ENCODE results near the gene HGFAC.
A peak's percentile ranks its signal among the peaks of the same experiment; 100 is the strongest.

Gene HGFAC

DNA sequence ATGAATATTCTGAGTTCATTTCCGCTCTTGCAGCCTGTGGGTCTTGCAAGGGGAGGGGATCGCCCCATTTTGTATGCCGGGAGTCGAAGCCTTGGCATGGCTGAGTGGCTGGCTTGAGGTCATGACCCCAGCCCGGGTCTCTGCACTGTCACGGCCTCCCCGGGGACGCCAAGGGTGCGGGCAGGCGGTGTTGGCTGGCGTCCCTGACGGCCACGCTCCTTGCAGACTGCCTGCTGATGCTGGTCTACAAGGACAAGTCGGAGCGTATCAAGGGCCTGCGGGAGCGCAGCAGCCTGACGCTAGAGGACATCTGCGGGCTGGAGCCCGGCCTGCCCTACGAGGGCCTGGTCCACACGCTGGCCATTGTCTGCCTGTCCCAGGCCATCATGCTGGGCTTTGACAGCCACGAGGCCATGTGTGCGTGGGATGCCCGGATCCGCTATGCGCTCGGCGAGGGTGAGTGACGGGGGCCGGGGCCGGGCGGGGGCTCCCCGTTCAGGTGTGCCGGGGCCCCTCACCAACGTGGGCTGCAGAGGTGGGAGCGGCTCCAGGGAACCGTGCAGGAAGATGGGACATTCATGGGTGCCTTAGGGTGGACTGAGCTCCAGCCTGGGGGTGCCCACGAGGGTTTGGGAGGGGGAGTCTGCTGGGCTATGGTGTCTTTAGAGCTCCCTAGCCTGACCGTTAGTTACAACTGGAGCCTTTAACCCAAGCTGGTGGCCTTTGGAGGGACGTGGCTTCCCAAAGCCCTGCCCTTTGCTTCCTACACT lies 31.6 kb downstream of the HGFAC start:
- no peak for DNase-seq (ENCODE audit: low read depth in 2 of 2)

DNA sequence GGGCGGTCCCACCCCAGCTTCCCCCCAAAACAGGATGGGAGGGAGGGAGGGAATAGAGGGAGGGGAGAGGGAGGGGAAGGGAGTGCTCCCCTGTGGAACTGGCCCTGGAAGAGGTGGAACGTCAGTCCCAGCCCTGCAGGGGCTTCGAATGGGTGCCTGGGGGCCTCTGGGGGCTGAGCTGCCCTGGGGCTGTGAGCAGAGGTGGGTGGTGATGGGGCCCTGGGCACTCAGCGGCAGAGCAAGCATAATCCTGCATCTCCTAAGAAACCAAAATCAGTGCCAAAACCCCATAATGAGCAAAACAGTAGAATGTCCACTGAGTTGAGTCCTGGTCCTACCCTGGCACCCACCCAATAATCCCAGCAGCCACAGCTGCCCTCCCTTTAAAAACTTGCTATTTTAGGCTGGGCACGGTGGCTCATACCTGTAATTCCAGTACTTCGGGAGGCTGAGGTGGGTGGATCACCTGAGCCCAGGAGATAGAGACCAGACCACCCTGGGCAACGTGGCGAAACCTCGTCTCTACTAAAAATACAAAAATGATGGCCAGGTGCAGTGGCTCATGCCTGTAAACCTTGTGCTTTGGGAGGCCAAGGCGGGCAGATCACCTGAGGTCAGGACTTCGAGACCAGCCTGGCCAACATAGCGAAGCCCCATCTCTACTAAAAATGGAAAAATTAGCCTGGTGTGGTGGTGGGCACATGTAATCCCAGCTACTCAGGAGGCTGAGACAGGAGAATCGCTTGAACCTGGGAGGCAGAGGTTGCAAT lies 32.4 kb downstream of the HGFAC start:
- DNase-seq (ENCODE audit: low read depth in 2 of 2): no peak

- no peak for DNase-seq (ENCODE audit: low read depth in 2 of 2)
Measured at GRCh38 chr4:3475041-3475712, 33.4 kb downstream of the HGFAC start.

DNA sequence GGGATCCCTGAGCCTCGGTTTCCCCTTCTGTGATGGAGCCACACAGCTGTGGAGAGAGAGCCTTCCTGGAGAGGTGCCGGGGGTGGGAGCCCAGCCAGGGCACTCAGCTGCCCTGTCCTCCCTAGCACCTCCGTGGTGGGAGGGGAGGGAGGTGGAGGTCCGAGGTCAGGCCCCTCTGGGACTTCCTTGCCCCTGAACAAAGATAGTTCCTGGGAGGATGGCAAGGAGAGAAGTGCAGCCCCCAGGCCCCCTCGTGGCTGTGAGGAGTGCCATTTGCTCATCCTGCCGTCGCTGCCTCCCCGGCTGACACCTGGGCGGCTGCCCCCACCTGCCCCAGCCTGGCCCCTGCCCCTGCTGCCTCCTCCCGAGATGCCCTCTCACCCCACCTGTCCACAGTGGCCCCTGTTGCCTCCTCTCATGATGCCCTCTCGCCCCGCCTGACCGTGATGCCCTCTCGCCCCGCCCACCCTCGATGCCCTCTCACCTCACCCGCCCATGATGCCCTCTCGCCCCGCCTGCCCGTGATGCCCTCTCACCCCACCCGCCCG lies 34.0 kb downstream of the HGFAC start:
- DNase-seq (ENCODE audit: low read depth in 2 of 2): no peak

- DNase-seq (ENCODE audit: low read depth in 2 of 2): no peak
Measured at GRCh38 chr4:3476341-3476747, 34.6 kb downstream of the HGFAC start.

- no peak for DNase-seq (ENCODE audit: low read depth in 2 of 2)
Measured at GRCh38 chr4:3476936-3477749, 35.4 kb downstream of the HGFAC start.

- no peak for DNase-seq (ENCODE audit: low read depth in 2 of 2)
Measured at GRCh38 chr4:3477750-3478430, 36.1 kb downstream of the HGFAC start.

DNA sequence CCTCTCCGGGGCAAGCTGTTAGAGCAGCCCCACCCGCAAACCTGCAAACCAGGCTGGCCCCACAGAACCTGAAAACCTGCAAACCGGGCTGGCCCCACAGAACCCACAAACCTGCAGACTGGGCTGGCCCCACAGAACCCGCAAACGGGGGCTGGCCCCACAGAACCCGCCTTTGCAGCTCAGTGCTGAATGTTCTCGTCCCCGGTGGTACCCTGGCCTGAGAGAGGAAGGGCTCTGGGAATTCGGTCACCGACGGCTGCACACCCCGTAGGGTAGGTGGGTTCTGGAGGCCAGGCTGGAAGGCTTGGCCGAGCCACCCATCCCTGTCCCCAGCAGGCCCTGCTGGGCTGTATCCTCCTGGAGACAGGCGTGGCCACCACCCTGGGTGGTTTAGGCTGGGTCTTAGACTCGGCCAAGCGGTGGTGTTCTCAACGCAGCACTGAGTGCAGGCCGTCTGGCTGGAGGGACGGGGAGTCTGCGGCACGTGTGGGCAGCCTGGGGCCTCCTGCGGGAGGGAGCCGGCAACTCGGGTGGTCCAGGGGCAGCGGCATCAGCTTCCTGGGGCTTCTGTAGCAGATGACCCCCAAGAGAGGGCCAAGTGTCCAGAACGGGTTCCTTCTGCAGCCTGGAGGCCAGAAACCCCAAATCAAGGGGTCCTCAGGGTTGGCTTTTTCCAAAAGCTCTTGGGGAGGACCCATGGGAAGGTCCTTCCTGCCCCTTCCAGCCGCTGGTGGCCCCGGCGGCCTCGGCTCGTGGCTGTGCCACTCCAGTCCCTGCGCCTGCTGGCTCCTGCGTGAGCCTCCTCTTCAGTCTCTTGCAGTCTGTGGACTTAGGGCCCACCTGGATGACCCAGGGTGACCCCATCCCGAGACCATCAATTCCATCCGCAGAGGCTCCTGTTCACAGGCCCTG lies 36.9 kb downstream of the HGFAC start:
- DNase-seq (ENCODE audit: low read depth in 2 of 2): no peak

DNA sequence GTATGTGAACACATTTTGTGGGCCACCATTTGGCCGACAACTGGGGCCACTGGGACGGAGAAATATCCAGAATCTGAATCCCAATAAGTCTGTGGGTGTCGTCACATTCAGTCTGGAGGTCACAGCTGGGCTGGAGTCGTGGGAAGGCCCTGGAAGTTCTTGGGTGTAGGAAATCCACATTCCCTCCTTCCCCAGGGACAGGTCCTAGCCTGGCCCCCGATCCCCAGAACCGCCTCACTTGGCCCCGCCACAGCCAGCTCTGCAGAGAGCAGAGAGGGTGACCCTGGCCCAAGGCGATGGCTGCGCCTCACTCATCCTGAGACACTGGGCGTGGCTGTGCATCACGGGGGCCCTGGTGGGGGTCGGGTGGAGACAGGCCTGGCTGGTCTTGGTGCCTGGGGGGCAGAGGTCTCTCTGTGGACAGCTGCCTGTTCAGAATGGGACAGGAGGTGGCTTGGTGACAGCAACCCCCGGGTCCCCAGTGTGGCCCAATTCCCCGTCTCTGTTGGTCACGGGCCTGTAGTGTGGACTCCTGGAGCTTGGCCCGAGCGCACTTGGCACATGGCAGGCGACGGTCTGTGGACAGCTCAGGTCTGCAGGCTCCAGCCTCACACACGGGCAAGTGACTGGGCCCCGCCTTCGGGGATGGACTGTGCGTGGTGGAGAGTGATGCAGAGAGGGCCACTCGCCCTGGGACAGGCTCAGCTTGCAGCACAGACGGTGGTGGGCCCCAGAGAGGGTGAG lies 37.8 kb downstream of the HGFAC start:
- no peak for DNase-seq (ENCODE audit: low read depth in 2 of 2)

GRCh38 chr4:3480528-3481112 lies 38.9 kb downstream of the HGFAC start:
- DNase-seq (ENCODE audit: low read depth in 2 of 2): peak; percentile 18 to 34

- DNase-seq (ENCODE audit: low read depth in 2 of 2): no peak
Measured at GRCh38 chr4:3481113-3481531, 39.4 kb downstream of the HGFAC start.

DNA sequence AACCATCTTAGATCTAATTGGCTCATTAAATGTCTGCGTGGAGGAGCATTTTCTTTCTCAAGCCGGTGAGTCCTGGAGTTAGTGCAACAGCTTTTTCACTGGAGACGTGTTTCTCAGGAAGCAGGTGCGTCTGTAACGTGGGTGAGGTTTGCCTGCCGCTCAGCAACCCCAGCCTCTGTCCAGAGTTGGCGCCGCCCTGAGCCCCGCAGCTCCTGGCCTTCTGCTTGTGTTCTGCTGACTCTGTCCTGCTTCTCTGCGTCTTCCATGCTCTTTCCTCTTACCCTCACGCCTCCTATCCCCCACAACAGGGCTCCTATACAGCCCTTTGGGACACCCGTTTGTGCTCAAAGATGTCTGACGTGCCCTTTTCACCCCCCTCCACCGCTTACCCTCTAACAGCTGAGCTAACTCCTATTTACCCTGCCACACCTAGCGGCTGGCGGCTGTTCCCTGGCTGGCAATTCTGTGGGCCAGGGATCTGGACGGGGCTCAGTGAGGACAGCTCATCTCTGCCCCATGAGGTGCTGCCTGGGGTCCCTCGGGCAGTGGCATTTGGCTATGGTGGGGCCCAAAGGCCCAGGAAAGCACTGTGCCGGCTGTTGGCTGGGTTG lies 40.1 kb downstream of the HGFAC start:
- DNase-seq (ENCODE audit: low read depth in 2 of 2): no peak

- DNase-seq (ENCODE audit: low read depth in 2 of 2): no peak
Measured at GRCh38 chr4:3482707-3483106, 40.9 kb downstream of the HGFAC start.

- DNase-seq (ENCODE audit: low read depth in 2 of 2): no peak
Measured at GRCh38 chr4:3483471-3483921, 41.7 kb downstream of the HGFAC start.

DNA sequence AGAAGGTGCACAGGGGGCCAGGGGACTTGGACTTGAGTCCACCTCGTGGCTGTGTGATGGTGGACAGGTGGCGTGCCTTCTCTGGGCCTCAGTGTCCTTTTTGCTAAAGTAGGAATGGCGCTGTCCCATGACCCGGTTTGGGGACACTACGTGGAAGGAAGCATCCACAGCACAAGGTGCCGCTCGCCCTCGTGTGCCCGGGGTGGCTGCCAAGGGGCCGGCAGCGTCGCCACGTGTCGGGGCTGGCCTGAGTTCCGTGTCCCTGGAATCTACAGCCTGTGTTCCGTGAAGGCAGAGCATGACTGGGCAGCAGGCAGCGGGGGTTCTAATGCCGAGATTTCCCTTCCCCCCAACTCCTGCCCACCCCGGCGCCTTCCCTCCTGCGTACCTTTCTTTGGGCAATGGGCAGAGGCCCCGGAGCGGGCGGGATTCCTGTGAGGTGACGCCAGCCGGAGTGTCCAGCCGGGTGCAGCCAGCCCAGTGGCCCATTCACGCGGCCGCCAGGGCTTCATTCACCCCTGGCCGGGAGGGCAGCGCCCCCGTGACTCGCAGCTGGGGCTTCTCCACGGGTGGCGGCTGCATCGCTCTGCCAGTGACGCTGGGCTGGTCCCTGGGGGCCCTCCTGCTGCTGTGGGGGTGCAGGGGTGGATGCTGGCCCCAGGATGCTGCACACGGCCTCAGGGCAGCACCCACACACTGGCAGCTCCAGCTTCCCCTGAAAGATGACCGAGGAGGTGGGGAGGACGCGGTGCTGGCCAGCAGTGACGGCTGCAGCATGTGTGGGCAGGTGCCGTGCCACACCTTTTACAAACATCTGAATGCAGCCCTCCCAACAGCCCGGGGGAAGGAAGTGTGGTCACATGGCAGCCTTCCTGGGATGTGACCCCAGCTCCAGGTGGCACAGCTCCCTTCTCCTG lies 42.5 kb downstream of the HGFAC start:
- no peak for DNase-seq (ENCODE audit: low read depth in 2 of 2)

DNA sequence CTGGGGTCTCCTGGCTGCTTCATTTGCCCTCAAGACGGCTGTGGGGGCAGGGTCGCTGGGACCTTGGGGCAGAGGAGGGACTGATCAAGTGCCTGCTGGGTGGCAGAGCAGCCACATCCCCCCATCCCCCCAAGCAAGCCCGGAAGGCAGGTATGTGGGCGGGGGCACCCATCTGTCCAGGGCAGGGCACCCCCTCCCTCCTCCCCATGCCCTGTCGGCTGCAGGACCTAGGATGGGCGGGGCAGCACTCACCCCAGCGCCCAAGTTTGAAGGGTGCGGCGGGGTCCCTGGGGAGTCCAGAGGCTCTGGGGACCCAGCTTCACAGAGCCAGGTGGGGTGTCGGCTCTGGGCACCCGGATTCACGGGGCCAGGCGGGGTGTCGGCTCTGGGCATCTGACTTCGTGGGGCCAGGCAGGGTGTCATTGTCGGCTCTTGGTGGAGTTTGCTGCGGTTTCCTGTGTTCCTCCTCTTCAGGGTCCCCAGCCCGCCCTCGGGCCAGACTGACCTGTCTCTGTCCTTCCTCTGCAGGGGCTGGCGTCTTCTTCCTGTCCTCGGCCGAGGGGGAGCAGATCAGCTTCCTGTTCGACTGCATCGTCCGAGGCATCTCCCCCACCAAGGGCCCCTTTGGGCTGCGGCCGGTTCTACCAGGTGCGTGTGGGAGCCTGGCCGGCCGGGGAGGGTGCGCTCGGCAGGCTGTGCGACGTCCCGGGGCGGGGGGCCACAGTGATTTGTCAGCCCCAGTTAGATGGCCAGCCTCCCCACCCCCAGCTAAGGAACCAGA lies 43.4 kb downstream of the HGFAC start:
- DNase-seq (ENCODE audit: low read depth in 2 of 2): no peak
